Adrenal gland (tissue), 12 donors: ENCODE results near the gene NOC4L. TPM values are rescaled to one million over a fixed set of nuclear protein-coding genes. Genes with fewer than 3 reads are reported as not detected.
A peak's percentile ranks its signal among the peaks of the same experiment; 100 is the strongest.
"Not testable (repeated sequence)": the region's sequence is repeated elsewhere in the genome, so short reads cannot be mapped to it uniquely, and the experiment has no call there.

Experiments
- DNase-seq, 7 donors: peaks; one replicate each; pipeline ENCODE4 v3.0.0-alpha.2; 2019 to 2020
- H3K27ac ChIP-seq, 5 donors: fragments of 200-600 bp; sonication (generic) in 4 of 5; 1 replicate in 3 of 5; 2 replicates in 2 of 5; pipeline versions ENCODE4 v1.5.1 to v1.8.0; 2016 to 2020; ENCODE audit warnings: mild to moderate bottlenecking in 1 of 5
- H3K27me3 ChIP-seq: fragments of 200-600 bp; 2 replicates; pipeline ENCODE4 v1.8.0; 2021
- H3K36me3 ChIP-seq, 2 donors: fragments of 200-600 bp; replicated peaks in 1 of 2; 1 replicate in 1 of 2; 2 replicates in 1 of 2; pipeline versions ENCODE4 v1.5.1 to v1.8.0; 2018 to 2022
- H3K4me1 ChIP-seq, 2 donors: fragments of 200-600 bp; replicated peaks in 1 of 2; 1 replicate in 1 of 2; 2 replicates in 1 of 2; pipeline versions ENCODE4 v1.5.1 to v1.8.0; 2018 to 2021
- H3K4me3 ChIP-seq, 4 donors: fragments of 200-600 bp; sonication (generic) in 3 of 4; one replicate each; pipeline ENCODE4 v1.5.1; 2016 to 2018
- H3K9me3 ChIP-seq, 3 donors: fragments of 200-600 bp; sonication (generic) in 1 of 3; replicated peaks in 1 of 3; 1 replicate in 2 of 3; 2 replicates in 1 of 3; pipeline versions ENCODE4 v1.5.1 to v1.8.0; 2016 to 2021
- POLR2A ChIP-seq, 2 donors: fragments of 450-650 bp; IDR thresholded peaks; one replicate each; pipeline ENCODE4 v1.6.1; 2017; ENCODE audit warnings: antibody characterized with exemption in 2 of 2, mild to moderate bottlenecking in 2 of 2, moderate library complexity in 1 of 2
- WGBS, 4 donors: extraction: QIAGEN DNeasy Blood & Tissue Kit in 2 of 4; methylation state at CpG; one replicate each; pipeline versions ENCODE4 v1.1.5 to v1.1.7; 2013 to 2017; 5-methylcytosine and 5-hydroxymethylcytosine counted together
- intact Hi-C, 2 donors: fragments of 100-400 bp; cut with DNase I; formaldehyde crosslinking; loops; one replicate each; pipeline versions ENCODE4 v1.14.1 to v1.15.0; 2022 to 2023
- polyA plus RNA-seq, 3 donors: library from polyadenylated mRNA; stranded (reverse); fragments of 200-250 nt in 2 of 3; fragments of 350-450 nt in 1 of 3; fragmentation: Illumina TruSeq in 1 of 3; extraction: RNeasy Lipid Tissue Mini Kit (QIAGEN cat#74804) in 1 of 3; gene quantifications; one replicate each; pipeline ENCODE4 v1.2.3, GENCODE V29; 2013 to 2014
- total RNA-seq, 9 donors: library from RNA; depleted of rRNA in 4 of 9; stranded (reverse); fragments of >200 nt in 4 of 9; fragments of 120-200 nt in 1 of 9; fragmentation: NEBNext Ultra II Directional in 1 of 9; extraction: Animal tissue kit (Norgen Biotek cat#: 25700) in 1 of 9; gene quantifications; one replicate each; pipeline versions ENCODE4 v1.1.0 to v1.2.4, GENCODE V29; 2013 to 2023
- TF ChIP-seq, protein P1 (sequence below), 6 experiments: fragments of 450-650 bp in 4 of 6; fragments of 200-600 bp in 2 of 6; sonication (generic) in 1 of 6; IDR thresholded peaks; 1 replicate in 5 of 6; 2 replicates in 1 of 6; pipeline versions ENCODE4 v1.5.1 to v1.8.0; 2016 to 2021; ENCODE audit warnings: antibody characterized with exemption in 6 of 6, mild to moderate bottlenecking in 2 of 6, moderate library complexity in 1 of 6
- donor health status: healthy with polysubstance abuse.
- donor health status: Bipolar disorder and iron deficiency.
- donor health status: DM: yes; HTN: yes; CAD: no.
- donor health status: DM: no; HTN: no; CAD: no.
- donor health status: DM: no; HTN: no; CAD: no.
- donor health status: DM: yes; HTN: yes; CAD: no.

The NOC4L gene
- total and polyA plus RNA-seq, 12 donors: 4.7 to 51.5 (median 17.5) TPM

DNA sequence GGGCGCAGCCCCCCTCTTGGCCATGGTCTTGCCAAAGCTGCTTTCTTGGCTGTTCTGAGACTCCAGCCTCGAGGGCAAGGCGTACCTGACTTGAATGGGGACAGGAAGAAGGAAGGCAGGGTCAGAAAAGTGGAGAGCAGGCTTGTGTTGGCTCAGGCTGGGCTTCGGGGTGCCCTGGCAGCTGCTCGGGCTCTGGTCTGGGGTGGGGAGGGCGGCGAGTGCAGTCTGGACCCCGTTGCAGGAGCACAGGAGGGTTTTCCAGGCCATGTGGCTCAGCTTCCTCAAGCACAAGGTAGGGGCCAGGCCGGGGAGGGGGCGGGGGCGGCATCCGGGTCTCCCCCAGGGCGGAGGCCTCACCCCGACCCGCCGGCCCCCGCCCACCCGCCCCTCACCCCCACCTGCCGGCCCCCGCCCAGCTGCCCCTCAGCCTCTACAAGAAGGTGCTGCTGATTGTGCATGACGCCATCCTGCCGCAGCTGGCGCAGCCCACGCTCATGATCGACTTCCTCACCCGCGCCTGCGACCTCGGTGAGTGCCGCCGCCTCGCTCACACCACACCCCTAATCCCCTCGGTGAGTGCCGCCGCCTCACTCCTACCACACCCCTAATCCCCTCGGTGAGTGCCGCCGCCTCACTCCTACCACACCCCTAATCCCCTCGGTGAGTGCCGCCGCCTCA lies 4.2 kb downstream of the NOC4L start:
- TF ChIP-seq, protein P1, sequence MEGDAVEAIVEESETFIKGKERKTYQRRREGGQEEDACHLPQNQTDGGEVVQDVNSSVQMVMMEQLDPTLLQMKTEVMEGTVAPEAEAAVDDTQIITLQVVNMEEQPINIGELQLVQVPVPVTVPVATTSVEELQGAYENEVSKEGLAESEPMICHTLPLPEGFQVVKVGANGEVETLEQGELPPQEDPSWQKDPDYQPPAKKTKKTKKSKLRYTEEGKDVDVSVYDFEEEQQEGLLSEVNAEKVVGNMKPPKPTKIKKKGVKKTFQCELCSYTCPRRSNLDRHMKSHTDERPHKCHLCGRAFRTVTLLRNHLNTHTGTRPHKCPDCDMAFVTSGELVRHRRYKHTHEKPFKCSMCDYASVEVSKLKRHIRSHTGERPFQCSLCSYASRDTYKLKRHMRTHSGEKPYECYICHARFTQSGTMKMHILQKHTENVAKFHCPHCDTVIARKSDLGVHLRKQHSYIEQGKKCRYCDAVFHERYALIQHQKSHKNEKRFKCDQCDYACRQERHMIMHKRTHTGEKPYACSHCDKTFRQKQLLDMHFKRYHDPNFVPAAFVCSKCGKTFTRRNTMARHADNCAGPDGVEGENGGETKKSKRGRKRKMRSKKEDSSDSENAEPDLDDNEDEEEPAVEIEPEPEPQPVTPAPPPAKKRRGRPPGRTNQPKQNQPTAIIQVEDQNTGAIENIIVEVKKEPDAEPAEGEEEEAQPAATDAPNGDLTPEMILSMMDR (IDR thresholded peaks at IDR 0.05): no peak
- TF ChIP-seq POLR2A (IDR thresholded peaks at IDR 0.05): no peak
- 92 to 100% (median 96%) methylated on average over 3 to 35 of the region's 41 CpGs for WGBS, 4 donors
- peaks cover 0 to 18% of the 10 kb centered on the region in 2 donors for H3K36me3 ChIP-seq

DNA sequence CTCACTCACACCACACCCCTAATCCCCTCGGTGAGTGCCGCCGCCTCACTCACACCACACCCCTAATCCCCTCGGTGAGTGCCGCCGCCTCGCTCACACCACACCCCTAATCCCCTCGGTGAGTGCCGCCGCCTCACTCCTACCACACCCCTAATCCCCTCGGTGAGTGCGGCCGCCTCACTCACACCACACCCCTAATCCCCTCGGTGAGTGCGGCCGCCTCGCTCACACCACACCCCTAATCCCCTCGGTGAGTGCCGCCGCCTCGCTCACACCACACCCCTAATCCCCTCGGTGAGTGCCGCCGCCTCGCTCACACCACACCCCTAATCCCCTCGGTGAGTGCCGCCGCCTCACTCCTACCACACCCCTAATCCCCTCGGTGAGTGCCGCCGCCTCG lies 5.3 kb downstream of the NOC4L start:
- H3K4me3 ChIP-seq, H3K27ac ChIP-seq, intact Hi-C loops, H3K27me3 ChIP-seq, H3K9me3 ChIP-seq, DNase-seq: not testable (repeated sequence)
- 80 to 100% (median 96%) methylated on average over 1 to 21 of the region's 32 CpGs for WGBS, 4 donors
- H3K36me3 ChIP-seq: peaks cover 0 to 18% of the 10 kb centered on the region in 2 donors
- H3K4me1 ChIP-seq: peaks cover 6 to 14% of the 10 kb centered on the region in 2 donors

More for the DNA sequence above, 4.2 kb downstream of the NOC4L start:
- H3K27ac ChIP-seq: no peak overlapping the region
- H3K4me3 ChIP-seq: no peak overlapping the region
- no peaks in the 10 kb centered on the region for H3K27me3 ChIP-seq
- peak in 1 of 7 donors; percentile 10 for DNase-seq
- intact Hi-C loops: no loop called here
- H3K4me1 ChIP-seq: peaks cover 7 to 12% of the 10 kb centered on the region in 2 donors
- H3K9me3 ChIP-seq: no peaks in the 10 kb centered on the region

DNA sequence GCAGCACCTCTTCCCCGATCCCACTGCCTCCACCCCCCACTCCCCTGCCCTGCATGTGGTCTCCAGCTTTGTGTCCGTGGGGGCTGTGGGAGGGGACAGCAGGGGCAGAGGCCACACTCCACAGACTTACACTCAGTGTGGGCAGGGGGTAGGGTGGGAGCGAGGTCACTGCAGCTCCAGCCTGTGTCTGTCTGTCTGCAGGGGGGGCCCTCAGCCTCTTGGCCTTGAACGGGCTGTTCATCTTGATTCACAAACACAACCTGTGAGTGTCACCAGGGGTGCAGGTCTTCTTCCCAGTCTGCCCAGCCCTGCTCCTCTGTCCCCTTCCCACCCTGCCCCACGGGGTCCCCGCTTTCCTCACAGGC lies 6.5 kb downstream of the NOC4L start:
- intact Hi-C loops: loop anchor here in 1 of 2 donors (10.0 kb wide), 2 partner anchors 64 to 464 kb away; partner anchors contain the start of genes LRCOL1 and P2RX2

DNA sequence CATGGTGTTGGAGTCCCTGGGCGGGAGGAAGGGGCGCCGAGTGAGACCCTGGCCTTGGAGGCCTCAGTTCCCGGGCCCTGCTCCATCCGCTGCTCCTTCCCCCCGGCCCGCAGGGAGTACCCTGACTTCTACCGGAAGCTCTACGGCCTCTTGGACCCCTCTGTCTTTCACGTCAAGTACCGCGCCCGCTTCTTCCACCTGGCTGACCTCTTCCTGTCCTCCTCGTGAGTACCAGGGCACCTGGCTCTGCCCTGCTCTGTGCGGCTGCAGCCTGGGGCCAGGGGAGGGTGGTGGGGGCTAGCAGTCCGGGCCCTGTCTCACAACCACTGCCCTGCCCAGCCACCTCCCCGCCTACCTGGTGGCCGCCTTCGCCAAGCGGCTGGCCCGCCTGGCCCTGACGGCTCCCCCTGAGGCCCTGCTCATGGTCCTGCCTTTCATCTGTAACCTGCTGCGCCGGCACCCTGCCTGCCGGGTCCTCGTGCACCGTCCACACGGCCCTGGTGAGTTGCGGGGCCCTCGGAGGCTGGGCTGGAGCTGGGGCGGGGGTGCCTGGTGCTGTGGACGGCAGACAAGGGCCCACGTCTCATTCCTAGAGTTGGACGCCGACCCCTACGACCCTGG lies 7.0 kb downstream of the NOC4L start:
- 94 to 97% (median 96%) methylated on average over 14 to 36 of the region's 36 CpGs for WGBS, 4 donors
- intact Hi-C loops: loop anchor here in 1 of 2 donors (10.0 kb wide), 2 partner anchors 64 to 464 kb away; partner anchors contain the start of genes LRCOL1 and P2RX2
- H3K27me3 ChIP-seq: no peaks in the 10 kb centered on the region
- no peak overlapping the region for H3K27ac ChIP-seq
- TF ChIP-seq POLR2A (IDR thresholded peaks at IDR 0.05): no peak
- TF ChIP-seq, protein P1 (IDR thresholded peaks at IDR 0.05): no peak
- H3K4me1 ChIP-seq: peaks cover 0 to 4% of the 10 kb centered on the region in 2 donors
- H3K4me3 ChIP-seq: no peak overlapping the region
- peak in 2 of 7 donors; percentile 8 to 11 for DNase-seq
- H3K9me3 ChIP-seq: no peaks in the 10 kb centered on the region
- peaks cover 0 to 18% of the 10 kb centered on the region in 2 donors for H3K36me3 ChIP-seq

More for the DNA sequence above, 6.5 kb downstream of the NOC4L start:
- no peaks in the 10 kb centered on the region for H3K9me3 ChIP-seq
- no peaks in the 10 kb centered on the region for H3K27me3 ChIP-seq
- H3K4me3 ChIP-seq: no peak overlapping the region
- peak in 2 of 7 donors; percentile 6 to 8 for DNase-seq
- 87 to 92% (median 87%) methylated on average over 3 to 6 of the region's 6 CpGs; no CpG with 5 or more reads in 1 of the 4 donors for WGBS, 4 donors
- H3K4me1 ChIP-seq: peaks cover 0 to 4% of the 10 kb centered on the region in 2 donors
- no peak for TF ChIP-seq POLR2A (IDR thresholded peaks at IDR 0.05)
- TF ChIP-seq, protein P1 (IDR thresholded peaks at IDR 0.05): no peak
- H3K36me3 ChIP-seq: peaks cover 0 to 18% of the 10 kb centered on the region in 2 donors
- H3K27ac ChIP-seq: no peak overlapping the region
